ENCODE measurements around the gene ZNF579. TPM values are rescaled to one million over a fixed set of nuclear protein-coding genes. Genes with fewer than 3 reads are reported as not detected.

Gene ZNF579
- total RNA-seq, 2 experiments from 2014 or later = 6.1 to 11.1 TPM

GRCh38 chr19:55592391-55593090 is 11.9 kb upstream of the ZNF579 start:
- CTCF ChIA-PET (ENCODE audit: unreplicated experiment) = no interaction called here
- no peak for TF ChIP-seq CTCF (conservative IDR thresholded peaks at IDR 0.05; ENCODE audit: low read length)
- no peak for TF ChIP-seq EZH2phosphoT487 (IDR thresholded peaks at IDR 0.05; ENCODE audit: borderline replicate concordance, low read depth, low read length)
- Histone ChIP-seq H3K4me3 (ENCODE audit: low read depth, low read length, poor library complexity, severe bottlenecking) (no peak overlapping the region), H3K79me2 (ENCODE audit: insufficient read depth, low read depth, low read length) (no peaks in the 10 kb centered on the region), H3K27ac (ENCODE audit: low read depth, low read length, poor library complexity, severe bottlenecking) (no peak overlapping the region), H3K36me3 (ENCODE audit: insufficient read depth, low read length) (peaks cover 36% of the 10 kb centered on the region), H2AFZ (ENCODE audit: low read length) (no peak overlapping the region), H3K4me2 (ENCODE audit: low read length) (no peak overlapping the region), H3K4me1 (ENCODE audit: insufficient read depth, low read length, poor library complexity, severe bottlenecking) (no peaks in the 10 kb centered on the region), H3K9me2 (ENCODE audit: insufficient read depth, low read length) (no peaks in the 10 kb centered on the region), H3K9me3 (ENCODE audit: low read length) (no peaks in the 10 kb centered on the region), H4K20me1 (ENCODE audit: insufficient read depth, low read length) (no peaks in the 10 kb centered on the region)
- POLR2A ChIA-PET = no interaction called here
- intact Hi-C loops (cut with micrococcal nuclease; ENCODE audit: unreplicated experiment) = no loop called here
- no TSS peak for BruUV-seq (replicated peaks)
- DNase-seq (ENCODE audit: low spot score) = no peak

GRCh38 chr19:55591555-55591954 is 10.9 kb upstream of the ZNF579 start:
- H3K79me2 ChIP-seq (ENCODE audit: insufficient read depth, low read depth, low read length) = no peaks in the 10 kb centered on the region
- H4K20me1 ChIP-seq (ENCODE audit: insufficient read depth, low read length) = no peaks in the 10 kb centered on the region
- CTCF ChIA-PET (ENCODE audit: unreplicated experiment) = no interaction called here
- no peaks in the 10 kb centered on the region for H3K9me2 ChIP-seq (ENCODE audit: insufficient read depth, low read length)
- H3K4me3 ChIP-seq (ENCODE audit: low read depth, low read length, poor library complexity, severe bottlenecking) = no peak overlapping the region
- peaks cover 7% of the 10 kb centered on the region for H3K4me1 ChIP-seq (ENCODE audit: insufficient read depth, low read length, poor library complexity, severe bottlenecking)
- no peak overlapping the region for H3K27ac ChIP-seq (ENCODE audit: low read depth, low read length, poor library complexity, severe bottlenecking)
- intact Hi-C loops (cut with micrococcal nuclease; ENCODE audit: unreplicated experiment) = no loop called here
- peaks cover 32% of the 10 kb centered on the region for H3K36me3 ChIP-seq (ENCODE audit: insufficient read depth, low read length)
- no peak overlapping the region for H2AFZ ChIP-seq (ENCODE audit: low read length)
- DNase-seq (ENCODE audit: low spot score) = peak; percentile 21
- no peak for TF ChIP-seq CTCF (conservative IDR thresholded peaks at IDR 0.05; ENCODE audit: low read length)
- no peak for TF ChIP-seq EZH2phosphoT487 (IDR thresholded peaks at IDR 0.05; ENCODE audit: borderline replicate concordance, low read depth, low read length)
- H3K4me2 ChIP-seq (ENCODE audit: low read length) = no peak overlapping the region
- BruUV-seq (replicated peaks) = no TSS peak
- no peaks in the 10 kb centered on the region for H3K9me3 ChIP-seq (ENCODE audit: low read length)
- POLR2A ChIA-PET = no interaction called here

GRCh38 chr19:55590617-55591016 is 10.0 kb upstream of the ZNF579 start:
- H3K4me3 ChIP-seq (ENCODE audit: low read depth, low read length, poor library complexity, severe bottlenecking) = no peak overlapping the region
- no peaks in the 10 kb centered on the region for H3K9me3 ChIP-seq (ENCODE audit: low read length)
- H3K4me1 ChIP-seq (ENCODE audit: insufficient read depth, low read length, poor library complexity, severe bottlenecking) = peaks cover 17% of the 10 kb centered on the region
- no TSS peak for BruUV-seq (replicated peaks)
- intact Hi-C loops (cut with micrococcal nuclease; ENCODE audit: unreplicated experiment) = no loop called here
- H3K27ac ChIP-seq (ENCODE audit: low read depth, low read length, poor library complexity, severe bottlenecking) = no peak overlapping the region
- no peaks in the 10 kb centered on the region for H3K79me2 ChIP-seq (ENCODE audit: insufficient read depth, low read depth, low read length)
- peak; percentile 44 for DNase-seq (ENCODE audit: low spot score)
- POLR2A ChIA-PET = no interaction called here
- no peaks in the 10 kb centered on the region for H4K20me1 ChIP-seq (ENCODE audit: insufficient read depth, low read length)
- peaks cover 23% of the 10 kb centered on the region for H3K36me3 ChIP-seq (ENCODE audit: insufficient read depth, low read length)
- no peak for TF ChIP-seq EZH2phosphoT487 (IDR thresholded peaks at IDR 0.05; ENCODE audit: borderline replicate concordance, low read depth, low read length)
- TF ChIP-seq CTCF (conservative IDR thresholded peaks at IDR 0.05; ENCODE audit: low read length) = no peak
- H3K9me2 ChIP-seq (ENCODE audit: insufficient read depth, low read length) = no peaks in the 10 kb centered on the region
- H2AFZ ChIP-seq (ENCODE audit: low read length) = no peak overlapping the region
- no peak overlapping the region for H3K4me2 ChIP-seq (ENCODE audit: low read length)
- CTCF ChIA-PET (ENCODE audit: unreplicated experiment) = no interaction called here

Data from OCI-LY7 (cell line).